Kidney epithelial cell (primary cell): ENCODE results near the gene CFAP251. TPM values are rescaled to one million over a fixed set of nuclear protein-coding genes. Genes with fewer than 3 reads are reported as not detected.

Experiments used
- DNase-seq: peaks from one replicate; pipeline ENCODE4 v3.0.0-alpha.2; 2010; ENCODE audit warnings: low read depth
- H3K27me3 ChIP-seq: 2 replicates; pipeline ENCODE4 v1.6.0; 2011; ENCODE audit warnings: low read length; ENCODE audit not compliant: control insufficient read depth, insufficient read depth
- H3K36me3 ChIP-seq: 2 replicates; pipeline ENCODE4 v1.5.1; 2011; ENCODE audit warnings: low read length; ENCODE audit not compliant: control insufficient read depth, insufficient read depth
- H3K4me3 ChIP-seq: 2 replicates; pipeline ENCODE4 v1.5.1; 2011; ENCODE audit warnings: low read depth, mild to moderate bottlenecking, control low read depth, low read length
- total RNA-seq: library from RNA; depleted of rRNA; stranded (reverse); fragments of >200 nt; gene quantifications from 2 replicates; pipeline ENCODE4 v1.2.3, GENCODE V29; 2015
- TF ChIP-seq, protein P1 (sequence below): IDR thresholded peaks from 2 replicates; pipeline ENCODE4 v1.5.1; 2011; ENCODE audit warnings: mild to moderate bottlenecking, moderate library complexity, low read length, control low read depth, inconsistent platforms; ENCODE audit not compliant: insufficient read depth, poor library complexity, severe bottlenecking

Gene CFAP251
- total RNA-seq, 1 donor from 2014 or later = 3.7 TPM

DNA sequence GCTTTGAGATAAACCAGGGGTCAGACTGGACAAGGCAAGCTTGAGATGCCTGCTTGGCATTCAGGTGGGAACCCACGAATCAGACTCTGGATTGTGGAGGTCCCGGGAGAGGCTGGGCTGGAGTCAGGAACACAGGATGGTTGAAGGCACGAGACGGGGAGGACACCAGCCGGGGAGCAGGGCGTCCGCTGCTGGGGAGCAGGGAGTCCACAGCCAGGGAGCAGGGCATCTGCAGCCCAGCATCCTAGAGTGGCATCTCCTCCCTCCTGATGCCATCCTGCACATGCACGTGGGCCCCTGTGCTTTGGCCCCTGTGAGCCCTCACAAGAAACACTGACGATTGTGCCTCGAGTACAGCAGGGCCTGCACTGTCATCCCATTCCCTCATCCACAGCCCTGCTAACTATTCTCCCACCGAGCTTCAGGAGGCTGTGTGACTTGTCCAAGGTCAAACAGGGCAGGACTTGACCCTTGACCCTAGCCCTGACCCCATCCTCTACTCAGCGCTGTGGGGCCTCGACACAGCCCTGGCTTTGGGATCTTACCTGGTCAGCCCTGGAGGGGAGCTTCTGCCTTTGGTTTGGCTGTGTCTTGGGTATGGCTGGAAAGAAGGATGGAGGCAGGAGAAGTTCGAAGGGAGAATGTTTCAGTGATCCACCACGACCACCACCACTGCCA, 45.1 kb downstream of the CFAP251 start:
- TF ChIP-seq, protein P1, sequence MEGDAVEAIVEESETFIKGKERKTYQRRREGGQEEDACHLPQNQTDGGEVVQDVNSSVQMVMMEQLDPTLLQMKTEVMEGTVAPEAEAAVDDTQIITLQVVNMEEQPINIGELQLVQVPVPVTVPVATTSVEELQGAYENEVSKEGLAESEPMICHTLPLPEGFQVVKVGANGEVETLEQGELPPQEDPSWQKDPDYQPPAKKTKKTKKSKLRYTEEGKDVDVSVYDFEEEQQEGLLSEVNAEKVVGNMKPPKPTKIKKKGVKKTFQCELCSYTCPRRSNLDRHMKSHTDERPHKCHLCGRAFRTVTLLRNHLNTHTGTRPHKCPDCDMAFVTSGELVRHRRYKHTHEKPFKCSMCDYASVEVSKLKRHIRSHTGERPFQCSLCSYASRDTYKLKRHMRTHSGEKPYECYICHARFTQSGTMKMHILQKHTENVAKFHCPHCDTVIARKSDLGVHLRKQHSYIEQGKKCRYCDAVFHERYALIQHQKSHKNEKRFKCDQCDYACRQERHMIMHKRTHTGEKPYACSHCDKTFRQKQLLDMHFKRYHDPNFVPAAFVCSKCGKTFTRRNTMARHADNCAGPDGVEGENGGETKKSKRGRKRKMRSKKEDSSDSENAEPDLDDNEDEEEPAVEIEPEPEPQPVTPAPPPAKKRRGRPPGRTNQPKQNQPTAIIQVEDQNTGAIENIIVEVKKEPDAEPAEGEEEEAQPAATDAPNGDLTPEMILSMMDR = no peak
- DNase-seq = no peak
- Histone ChIP-seq H3K27me3 (no peaks in the 10 kb centered on the region), H3K36me3 (no peaks in the 10 kb centered on the region), H3K4me3 (no peak overlapping the region)

DNA sequence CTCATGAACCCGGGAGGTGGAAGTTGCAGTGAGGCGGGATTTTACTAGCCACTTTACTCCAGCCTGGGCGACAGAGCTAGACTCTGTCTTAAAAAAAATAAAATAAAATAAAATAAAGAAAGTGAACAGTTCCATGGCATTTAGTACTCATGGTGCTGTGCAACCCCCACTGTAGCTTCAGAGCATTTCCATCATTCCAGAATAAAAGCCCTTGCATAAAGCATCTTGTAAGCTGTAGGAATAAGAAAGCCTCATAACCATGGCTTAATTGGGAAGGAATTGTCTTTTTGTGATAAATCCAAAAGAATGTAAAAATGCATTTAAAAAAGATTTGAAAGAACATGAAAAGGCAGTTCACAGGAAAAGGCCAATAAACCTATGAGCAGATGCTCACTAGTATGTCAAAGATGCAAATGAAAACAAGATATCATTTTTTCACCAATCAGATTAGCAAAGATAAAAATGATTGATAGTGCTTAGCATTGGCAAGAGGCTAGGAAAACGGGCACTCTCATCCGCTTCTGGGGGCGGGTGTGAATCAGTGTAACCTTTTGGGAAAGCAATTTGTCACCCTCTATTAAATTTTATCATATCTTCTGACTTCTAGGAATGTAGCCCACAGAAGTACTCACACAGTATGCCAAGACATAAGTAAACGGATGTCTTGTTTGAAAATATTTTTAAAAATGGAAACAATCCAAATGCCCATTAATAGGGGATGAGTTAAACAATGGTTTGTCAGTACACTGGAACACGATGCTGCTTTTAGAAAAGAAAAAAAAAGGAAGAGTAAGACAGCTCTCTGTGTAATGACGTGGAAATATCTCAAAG, 46.6 kb downstream of the CFAP251 start:
- H3K36me3 ChIP-seq = no peaks in the 10 kb centered on the region

DNA sequence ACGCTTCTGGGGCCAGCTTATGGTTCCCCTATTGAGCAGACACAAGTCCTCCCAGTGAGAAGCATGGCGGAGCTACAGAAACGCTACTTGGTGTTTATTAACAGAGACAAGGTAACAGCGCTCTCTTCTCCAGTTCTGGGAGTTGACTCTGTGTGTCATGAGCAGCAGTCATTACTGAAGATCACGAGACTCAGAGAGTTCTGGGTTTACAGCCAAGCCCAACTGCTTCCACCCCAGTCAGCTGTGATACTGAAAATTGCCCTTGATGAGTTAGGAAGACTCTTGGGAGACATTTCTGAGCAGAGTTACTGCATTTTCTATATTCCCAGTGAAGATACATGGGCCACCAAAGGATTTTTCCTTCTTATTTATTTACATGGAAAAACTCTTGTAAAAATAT, 48.6 kb downstream of the CFAP251 start:
- Histone ChIP-seq H3K27me3 (no peaks in the 10 kb centered on the region), H3K36me3 (no peaks in the 10 kb centered on the region), H3K4me3 (no peak overlapping the region)
- TF ChIP-seq, protein P1 = no peak
- no peak for DNase-seq

More for the DNA sequence above, 46.6 kb downstream of the CFAP251 start:
- Histone ChIP-seq H3K27me3 (no peaks in the 10 kb centered on the region), H3K4me3 (no peak overlapping the region)
- DNase-seq = no peak
- TF ChIP-seq, protein P1 = no peak

DNA sequence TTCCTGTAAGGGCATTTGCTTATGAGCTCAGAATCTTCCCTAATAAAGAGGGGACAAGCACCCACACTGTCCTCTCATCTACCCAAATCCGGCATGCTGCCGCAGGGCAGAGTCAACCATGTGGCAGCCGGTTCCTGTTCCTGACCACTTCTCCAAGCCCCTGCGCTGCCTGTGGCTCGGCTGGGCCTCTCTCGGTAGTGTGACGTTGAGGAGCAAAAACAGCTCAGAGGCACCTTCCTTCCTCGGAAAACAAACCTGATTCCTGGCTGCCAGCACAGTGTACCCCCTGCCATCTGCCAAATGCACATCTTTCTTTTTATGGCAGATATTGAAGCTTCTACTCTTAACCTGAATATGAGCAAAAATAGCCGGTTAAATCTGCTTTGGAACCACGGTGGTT, 50.5 kb downstream of the CFAP251 start:
- no peak for DNase-seq
- no peaks in the 10 kb centered on the region for H3K36me3 ChIP-seq
- TF ChIP-seq, protein P1 = no peak
- H3K4me3 ChIP-seq = no peak overlapping the region
- no peaks in the 10 kb centered on the region for H3K27me3 ChIP-seq

DNA sequence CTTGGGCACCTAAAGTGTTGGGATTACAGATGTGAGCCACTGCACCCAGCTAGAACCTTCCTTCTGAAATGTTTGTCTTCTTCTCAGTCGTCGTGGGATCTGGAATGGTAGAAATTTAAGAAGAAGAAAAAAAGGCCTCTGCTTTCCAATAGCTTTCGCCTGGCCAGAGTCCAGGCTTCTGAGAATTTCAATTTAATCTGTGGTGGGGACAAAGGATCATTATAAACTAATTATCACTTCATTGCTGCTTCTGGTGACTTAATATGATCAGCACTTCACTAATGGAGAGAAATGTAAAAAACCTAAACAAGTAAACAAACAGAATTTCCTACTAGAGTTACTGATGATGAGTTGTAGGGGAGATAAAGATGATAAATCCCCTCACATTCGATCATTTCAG, 51.3 kb downstream of the CFAP251 start:
- TF ChIP-seq, protein P1 = no peak
- H3K27me3 ChIP-seq = no peaks in the 10 kb centered on the region
- DNase-seq = no peak
- no peaks in the 10 kb centered on the region for H3K36me3 ChIP-seq
- H3K4me3 ChIP-seq = no peak overlapping the region
